KMS-11 (cell line): ENCODE results near the gene MGAT1.

ENCODE experiments used
- H2AFZ ChIP-seq: fragments of 200-600 bp; sonication (generic); 2 replicates; pipeline ENCODE4 v1.6.1; 2016; ENCODE audit warnings: antibody characterized with exemption, mixed run types, low read depth
- H3K27ac ChIP-seq: fragments of 200-600 bp; sonication (generic); 2 replicates; pipeline ENCODE4 v1.6.1; 2016; ENCODE audit warnings: mild to moderate bottlenecking, mixed run types
- H3K27me3 ChIP-seq: fragments of 200-600 bp; sonication (generic); 2 replicates; pipeline ENCODE4 v1.6.1; 2017; ENCODE audit warnings: mild to moderate bottlenecking, low read depth, mixed run types, moderate library complexity; ENCODE audit not compliant: insufficient read depth
- H3K36me3 ChIP-seq: fragments of 200-600 bp; sonication (generic); 2 replicates; pipeline ENCODE4 v1.6.1; 2017; ENCODE audit warnings: mild to moderate bottlenecking, mixed run types; ENCODE audit not compliant: insufficient read depth
- H3K4me1 ChIP-seq: fragments of 200-600 bp; sonication (generic); 2 replicates; pipeline ENCODE4 v1.6.1; 2016; ENCODE audit warnings: mild to moderate bottlenecking, low read depth, mixed run types; ENCODE audit not compliant: poor library complexity, severe bottlenecking
- H3K4me2 ChIP-seq: fragments of 200-600 bp; sonication (generic); 2 replicates; pipeline ENCODE4 v1.7.0; 2016; ENCODE audit warnings: mild to moderate bottlenecking, mixed run types
- H3K4me3 ChIP-seq: fragments of 200-600 bp; sonication (generic); IDR thresholded peaks from 2 replicates; pipeline ENCODE4 v1.6.1; 2017; ENCODE audit warnings: low read depth, low read length, mixed read lengths; ENCODE audit not compliant: insufficient read depth
- H3K79me2 ChIP-seq: fragments of 200-600 bp; sonication (generic); 2 replicates; pipeline ENCODE4 v1.6.1; 2016; ENCODE audit warnings: low read depth, mixed run types; ENCODE audit not compliant: insufficient read depth
- H3K9ac ChIP-seq: fragments of 200-600 bp; sonication (generic); 2 replicates; pipeline ENCODE4 v1.6.1; 2016; ENCODE audit warnings: mild to moderate bottlenecking, mixed run types
- H4K20me1 ChIP-seq: fragments of 200-600 bp; sonication (generic); 2 replicates; pipeline ENCODE4 v1.6.1; 2016; ENCODE audit warnings: mild to moderate bottlenecking, mixed run types; ENCODE audit not compliant: insufficient read depth
- TF ChIP-seq, protein P1 (sequence below): fragments of 200-600 bp; sonication (generic); conservative IDR thresholded peaks from 2 replicates; pipeline ENCODE4 v1.6.1; 2017; ENCODE audit warnings: low read depth, mild to moderate bottlenecking, antibody characterized with exemption, low read length, moderate library complexity, mixed read lengths

Gene MGAT1

DNA sequence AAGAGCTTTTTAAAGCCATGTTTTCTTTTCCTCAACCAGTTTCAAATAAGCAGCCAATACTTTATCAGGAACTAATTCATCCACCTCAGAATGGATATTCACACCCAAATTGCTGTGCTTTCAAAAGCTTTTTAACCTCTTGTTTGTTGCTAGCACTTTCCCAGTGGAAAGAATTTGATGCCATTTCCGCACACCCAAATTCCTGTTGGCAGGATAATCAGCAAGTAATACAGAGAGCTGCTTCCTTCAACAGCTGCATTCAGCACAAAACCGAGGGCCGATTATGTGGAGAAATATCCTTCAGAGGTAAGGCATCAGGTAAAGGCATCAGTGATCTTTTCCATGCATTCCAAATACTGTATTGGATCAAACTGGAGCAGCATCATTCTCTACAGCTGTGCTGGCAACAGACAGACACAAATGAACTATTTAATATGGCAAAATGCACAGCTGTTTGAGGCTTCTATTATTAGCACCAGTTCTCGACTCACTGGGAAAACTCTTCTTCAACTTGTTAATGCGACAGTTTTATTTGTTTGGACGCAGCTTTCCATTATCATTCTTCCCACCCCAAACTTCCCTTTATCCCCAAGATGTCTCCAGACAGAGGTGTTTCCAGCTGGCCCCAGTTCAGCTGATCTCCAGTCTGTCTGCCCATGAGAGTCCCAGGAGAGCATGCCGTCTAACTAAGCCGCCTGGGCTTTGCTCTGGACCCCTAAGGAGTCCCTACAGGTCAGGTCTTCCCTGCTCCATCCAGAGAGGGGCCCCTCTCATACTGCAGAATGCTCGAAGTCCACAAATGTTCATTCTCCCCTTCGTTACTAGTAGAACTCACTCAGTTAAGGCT, 22.2 kb upstream of the MGAT1 start:
- no peaks in the 10 kb centered on the region for H3K27me3 ChIP-seq
- H3K4me3 ChIP-seq: no peak overlapping the region
- H3K79me2 ChIP-seq: peaks cover 7% of the 10 kb centered on the region; the same call in 1 of the 2 replicates
- H4K20me1 ChIP-seq: no peaks in the 10 kb centered on the region
- no peak overlapping the region for H3K9ac ChIP-seq
- peaks cover 28% of the 10 kb centered on the region for H3K4me1 ChIP-seq
- H2AFZ ChIP-seq: no peak overlapping the region
- no peak overlapping the region for H3K27ac ChIP-seq
- no peak overlapping the region for H3K4me2 ChIP-seq
- TF ChIP-seq, protein P1, sequence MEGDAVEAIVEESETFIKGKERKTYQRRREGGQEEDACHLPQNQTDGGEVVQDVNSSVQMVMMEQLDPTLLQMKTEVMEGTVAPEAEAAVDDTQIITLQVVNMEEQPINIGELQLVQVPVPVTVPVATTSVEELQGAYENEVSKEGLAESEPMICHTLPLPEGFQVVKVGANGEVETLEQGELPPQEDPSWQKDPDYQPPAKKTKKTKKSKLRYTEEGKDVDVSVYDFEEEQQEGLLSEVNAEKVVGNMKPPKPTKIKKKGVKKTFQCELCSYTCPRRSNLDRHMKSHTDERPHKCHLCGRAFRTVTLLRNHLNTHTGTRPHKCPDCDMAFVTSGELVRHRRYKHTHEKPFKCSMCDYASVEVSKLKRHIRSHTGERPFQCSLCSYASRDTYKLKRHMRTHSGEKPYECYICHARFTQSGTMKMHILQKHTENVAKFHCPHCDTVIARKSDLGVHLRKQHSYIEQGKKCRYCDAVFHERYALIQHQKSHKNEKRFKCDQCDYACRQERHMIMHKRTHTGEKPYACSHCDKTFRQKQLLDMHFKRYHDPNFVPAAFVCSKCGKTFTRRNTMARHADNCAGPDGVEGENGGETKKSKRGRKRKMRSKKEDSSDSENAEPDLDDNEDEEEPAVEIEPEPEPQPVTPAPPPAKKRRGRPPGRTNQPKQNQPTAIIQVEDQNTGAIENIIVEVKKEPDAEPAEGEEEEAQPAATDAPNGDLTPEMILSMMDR: no peak
- H3K36me3 ChIP-seq: no peaks in the 10 kb centered on the region

DNA sequence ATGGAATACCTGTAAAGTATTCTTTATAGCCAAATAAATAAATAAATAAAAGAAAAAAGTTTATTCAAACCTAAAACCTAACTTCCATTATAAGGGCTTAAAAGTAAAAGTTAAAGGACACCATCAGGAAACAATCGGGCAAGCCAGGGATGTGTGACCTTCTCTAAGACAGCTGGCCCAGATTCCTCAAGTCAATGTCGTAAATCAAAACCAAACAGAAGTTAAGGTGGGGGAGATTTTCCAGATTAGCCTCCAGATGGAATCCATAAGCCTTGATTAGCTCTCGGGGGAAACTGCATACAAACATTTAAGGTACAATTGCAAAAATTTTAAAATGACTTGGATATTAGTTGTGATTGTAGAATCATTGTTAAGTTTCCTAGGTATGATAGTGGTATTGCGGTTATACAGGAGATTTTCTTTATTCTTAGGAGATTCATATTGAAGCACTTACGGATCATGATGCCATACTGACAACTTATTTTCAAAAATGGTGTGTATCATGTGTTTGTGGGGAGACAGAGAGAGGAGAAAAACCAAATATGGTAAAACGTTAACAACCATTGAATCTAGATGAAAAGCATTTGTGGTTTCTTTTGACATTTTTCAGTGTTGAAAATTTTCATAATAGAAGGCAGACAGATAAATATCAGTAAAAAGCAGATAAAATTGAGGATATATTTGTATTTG, 21.5 kb upstream of the MGAT1 start:
- Histone ChIP-seq H3K9ac (no peak overlapping the region), H3K4me3 (no peak overlapping the region), H3K36me3 (no peaks in the 10 kb centered on the region), H4K20me1 (no peaks in the 10 kb centered on the region), H3K79me2 (no peaks in the 10 kb centered on the region), H2AFZ (no peak overlapping the region), H3K4me2 (no peak overlapping the region), H3K27ac (no peak overlapping the region), H3K27me3 (no peaks in the 10 kb centered on the region), H3K4me1 (peaks cover 22% of the 10 kb centered on the region)
- TF ChIP-seq, protein P1: no peak

DNA sequence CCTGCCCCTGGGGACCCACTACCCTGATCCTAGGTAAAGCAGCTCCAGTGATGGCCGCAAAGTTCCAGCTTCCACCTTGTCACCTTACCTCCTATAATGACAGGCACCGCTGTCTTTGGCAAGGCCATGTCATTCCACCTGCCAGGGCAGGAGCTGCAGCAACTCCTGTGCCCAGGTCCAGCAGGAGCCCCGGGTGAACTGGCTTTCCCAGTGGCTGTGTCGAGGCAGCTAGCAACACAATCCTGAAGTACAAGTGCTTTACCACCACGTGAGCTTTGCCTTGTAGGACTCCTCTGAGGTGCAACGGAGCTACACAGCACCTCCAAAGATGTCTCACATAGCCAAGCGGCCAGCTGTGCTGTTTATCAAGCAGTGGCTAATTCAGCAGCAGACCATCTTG, 20.7 kb upstream of the MGAT1 start:
- no peaks in the 10 kb centered on the region for H3K79me2 ChIP-seq
- no peak overlapping the region for H3K4me2 ChIP-seq
- no peak overlapping the region for H2AFZ ChIP-seq
- no peak overlapping the region for H3K9ac ChIP-seq
- H3K27ac ChIP-seq: no peak overlapping the region
- H4K20me1 ChIP-seq: no peaks in the 10 kb centered on the region
- no peaks in the 10 kb centered on the region for H3K27me3 ChIP-seq
- TF ChIP-seq, protein P1: no peak
- peaks cover 29% of the 10 kb centered on the region for H3K4me1 ChIP-seq
- no peaks in the 10 kb centered on the region for H3K36me3 ChIP-seq
- H3K4me3 ChIP-seq: no peak overlapping the region

DNA sequence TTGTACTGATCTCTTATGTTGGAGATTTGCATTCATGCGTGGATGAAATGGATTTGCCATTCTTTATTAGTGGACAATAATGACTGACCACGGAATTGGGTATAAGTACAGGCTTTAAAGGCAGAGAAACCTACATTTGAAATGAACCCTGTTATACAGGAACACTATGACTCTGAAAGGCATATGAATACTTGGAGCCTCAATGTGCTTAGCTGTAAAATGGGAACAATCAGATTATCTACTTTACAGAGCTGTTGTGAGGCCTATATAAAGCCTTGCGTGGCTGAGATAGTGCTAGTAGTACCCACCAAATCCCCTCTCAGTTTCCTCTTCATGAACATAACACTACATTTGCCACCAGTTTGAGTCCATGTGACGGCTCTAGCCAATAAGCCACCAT, 18.9 kb upstream of the MGAT1 start:
- Histone ChIP-seq H3K4me3 (no peak overlapping the region), H3K9ac (no peak overlapping the region), H3K27ac (no peak overlapping the region; the same call in 1 of the 2 replicates)

More for the DNA sequence above, 18.9 kb upstream of the MGAT1 start:
- TF ChIP-seq, protein P1: no peak
- no peaks in the 10 kb centered on the region for H3K27me3 ChIP-seq
- no peaks in the 10 kb centered on the region for H3K79me2 ChIP-seq
- H3K4me1 ChIP-seq: peaks cover 47% of the 10 kb centered on the region
- no peaks in the 10 kb centered on the region for H4K20me1 ChIP-seq
- no peak overlapping the region for H2AFZ ChIP-seq
- H3K4me2 ChIP-seq: peak overlapping the region; percentile 86
- no peaks in the 10 kb centered on the region for H3K36me3 ChIP-seq
